GM21367 (cell line): ENCODE measurements around the gene CPEB1.
"Not testable (repeated sequence)": the region's sequence is repeated elsewhere in the genome, so short reads cannot be mapped to it uniquely, and the experiment has no call there.

Experiments
- ATAC-seq: cut with Tn5 transposase; IDR thresholded peaks from one replicate; pipeline ENCODE4 v1.9.1; 2021; ENCODE audit not compliant: unreplicated experiment

Gene CPEB1

DNA sequence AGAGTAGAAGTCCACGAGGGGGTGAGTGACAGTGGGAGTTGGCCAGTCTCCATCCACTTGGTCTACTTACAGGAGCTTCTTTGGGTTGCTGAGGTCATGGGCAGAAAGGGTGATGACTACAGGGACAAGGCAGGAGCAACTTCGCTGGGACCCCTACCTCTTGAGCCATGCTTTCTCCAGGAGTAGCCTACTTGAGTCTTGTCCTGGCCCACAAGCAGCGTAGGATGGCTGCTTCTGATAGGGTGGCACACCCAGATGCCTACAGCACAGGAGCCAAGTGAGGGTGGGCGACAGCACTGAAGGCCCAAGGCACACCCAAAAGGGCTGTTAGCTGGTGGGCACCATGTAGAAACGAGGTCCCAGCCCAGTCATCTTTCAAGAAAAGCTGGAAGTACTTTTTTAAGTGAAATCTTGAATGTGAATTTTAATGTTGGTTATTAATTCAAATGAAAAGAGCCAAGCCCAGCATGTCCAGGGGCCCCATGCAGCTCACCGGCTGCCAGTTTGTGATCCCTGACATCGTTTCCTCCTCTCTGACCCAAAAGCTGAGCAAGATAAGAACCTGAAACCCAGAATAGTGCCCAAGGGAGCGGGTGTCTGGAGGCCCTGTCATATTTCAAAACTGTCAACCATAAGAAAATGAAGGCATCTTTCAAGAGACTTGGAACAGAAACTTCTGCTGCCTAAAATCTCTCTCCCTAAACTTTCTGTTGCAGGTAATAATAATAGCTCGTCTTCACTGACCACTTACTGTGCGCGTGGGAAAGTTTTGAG is 2.2 kb upstream of the CPEB1 start:
- ATAC-seq, result no peak

DNA sequence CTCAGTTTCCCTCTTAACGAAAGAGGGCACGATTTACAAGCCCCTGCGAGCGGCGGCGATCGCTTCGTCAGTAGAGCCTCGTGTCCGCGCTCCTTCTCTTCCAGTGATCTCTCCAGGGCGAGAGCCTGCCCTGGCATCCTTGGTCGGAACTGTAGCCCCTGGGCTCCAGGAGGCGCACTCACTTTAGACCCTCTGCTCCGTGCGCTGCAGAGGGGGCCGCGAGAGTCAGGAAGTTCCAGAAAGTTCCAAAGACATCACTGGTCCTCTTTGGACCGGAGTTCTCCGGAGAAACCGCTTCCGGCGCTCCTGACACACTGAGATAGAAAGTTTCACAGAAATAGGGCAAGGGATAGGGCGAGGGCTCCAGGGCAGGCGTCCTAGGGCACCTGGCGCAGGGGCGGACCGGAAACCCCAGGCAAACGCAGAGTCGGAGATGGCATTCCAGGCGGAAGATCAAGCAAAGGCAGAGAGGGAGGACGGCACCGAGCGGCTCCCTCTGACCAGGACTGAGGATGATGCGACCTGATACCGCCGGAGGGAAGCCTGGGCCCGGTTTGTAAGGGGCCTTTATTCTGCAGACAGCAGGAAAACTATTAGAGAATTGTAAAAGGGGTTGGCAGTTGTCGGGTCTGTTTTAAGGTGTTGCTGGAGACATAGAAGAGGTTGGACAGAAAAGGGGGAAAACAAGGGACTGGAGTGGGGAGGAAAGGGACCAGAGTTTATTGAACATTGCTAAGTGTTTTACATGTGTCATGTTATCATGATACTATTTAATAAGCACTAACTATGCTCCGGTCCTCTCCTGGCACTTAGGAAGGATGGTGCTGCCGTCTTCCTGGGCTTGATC is 1.3 kb upstream of the CPEB1 start:
- no peak for ATAC-seq

- no peak for ATAC-seq
These were observed 683 bp upstream of the CPEB1 start for GRCh38 chr15:82647835-82648256.

- no peak for ATAC-seq
These were observed 716 bp downstream of the CPEB1 start for GRCh38 chr15:82646250-82647044.

DNA sequence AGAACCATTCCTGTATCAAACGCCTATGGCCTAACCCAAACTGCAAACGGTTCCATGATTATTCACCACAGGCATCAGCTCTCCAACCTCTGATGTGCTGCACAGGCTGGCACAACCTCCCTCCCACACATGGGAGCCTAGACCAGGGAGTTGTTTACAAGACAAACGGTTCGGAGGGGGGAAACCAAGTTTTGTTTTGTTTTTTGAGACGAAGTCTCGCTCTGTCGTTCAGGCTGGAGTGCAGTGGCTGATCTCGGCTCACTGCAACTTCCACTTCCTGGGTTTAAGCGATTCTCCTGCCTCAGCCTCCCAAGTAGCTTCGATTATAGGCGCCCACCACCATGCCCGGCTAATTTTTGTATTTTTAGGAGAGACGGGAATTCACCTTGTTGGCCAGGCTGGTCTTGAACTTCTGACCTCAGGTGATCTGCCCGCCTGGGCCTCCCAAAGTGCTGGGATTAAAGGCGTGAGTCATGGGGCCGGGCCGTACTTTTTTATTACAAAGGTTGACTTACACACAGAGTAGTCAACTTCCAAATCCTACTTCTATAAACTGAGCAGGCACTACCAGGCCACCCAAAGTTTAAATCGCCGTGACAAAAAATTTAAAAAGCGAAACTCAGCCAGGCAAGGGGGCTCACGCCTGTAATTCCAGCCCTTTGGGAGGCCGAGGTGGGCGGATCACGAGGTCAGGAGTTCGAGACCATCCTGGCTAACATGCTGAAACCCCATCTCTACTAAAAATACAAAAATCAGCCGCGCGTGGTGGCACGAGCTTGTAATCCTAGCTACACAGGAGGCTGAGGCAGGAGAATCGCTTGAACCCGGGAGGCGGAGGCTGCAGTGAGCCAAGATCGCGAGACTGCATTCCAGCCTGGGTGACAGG is 2.0 kb downstream of the CPEB1 start:
- not testable (repeated sequence) for ATAC-seq

DNA sequence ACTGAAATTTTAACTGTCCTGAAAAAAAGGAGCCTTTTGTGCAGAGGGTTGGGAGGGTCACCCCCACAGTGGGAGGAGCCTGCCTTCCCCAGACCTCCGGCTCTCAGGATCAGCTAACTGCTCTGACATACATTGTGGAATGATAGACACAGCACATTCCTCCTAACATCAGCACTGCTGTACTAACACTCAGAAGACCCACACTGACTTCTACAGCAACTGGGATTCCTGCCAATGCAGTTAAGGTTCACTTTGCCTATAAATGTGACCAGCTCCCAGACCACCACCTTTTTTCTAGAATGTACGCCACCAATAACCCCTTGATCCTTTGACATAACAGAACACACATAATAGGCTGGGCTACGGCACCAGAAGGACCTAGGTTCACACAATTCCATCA is 3.2 kb downstream of the CPEB1 start:
- no peak for ATAC-seq

DNA sequence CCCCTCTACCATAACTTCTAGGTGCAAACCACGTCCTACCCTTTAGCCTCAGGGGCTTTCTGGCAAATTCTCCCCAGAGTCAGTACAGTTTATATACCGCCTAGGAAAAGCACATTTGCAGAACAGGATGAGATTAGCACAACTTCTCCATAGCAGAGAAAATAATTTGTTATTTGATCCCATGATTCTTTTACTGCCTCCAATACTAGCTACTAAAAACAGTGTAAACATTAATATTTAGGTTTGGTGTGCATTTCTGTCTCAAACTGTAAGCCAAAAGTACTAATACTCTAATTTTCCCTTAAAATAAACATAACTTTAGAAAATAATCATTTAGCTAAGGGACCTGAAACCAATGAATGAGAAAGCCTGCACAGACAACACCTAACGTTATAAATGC is 4.5 kb downstream of the CPEB1 start:
- no peak for ATAC-seq

DNA sequence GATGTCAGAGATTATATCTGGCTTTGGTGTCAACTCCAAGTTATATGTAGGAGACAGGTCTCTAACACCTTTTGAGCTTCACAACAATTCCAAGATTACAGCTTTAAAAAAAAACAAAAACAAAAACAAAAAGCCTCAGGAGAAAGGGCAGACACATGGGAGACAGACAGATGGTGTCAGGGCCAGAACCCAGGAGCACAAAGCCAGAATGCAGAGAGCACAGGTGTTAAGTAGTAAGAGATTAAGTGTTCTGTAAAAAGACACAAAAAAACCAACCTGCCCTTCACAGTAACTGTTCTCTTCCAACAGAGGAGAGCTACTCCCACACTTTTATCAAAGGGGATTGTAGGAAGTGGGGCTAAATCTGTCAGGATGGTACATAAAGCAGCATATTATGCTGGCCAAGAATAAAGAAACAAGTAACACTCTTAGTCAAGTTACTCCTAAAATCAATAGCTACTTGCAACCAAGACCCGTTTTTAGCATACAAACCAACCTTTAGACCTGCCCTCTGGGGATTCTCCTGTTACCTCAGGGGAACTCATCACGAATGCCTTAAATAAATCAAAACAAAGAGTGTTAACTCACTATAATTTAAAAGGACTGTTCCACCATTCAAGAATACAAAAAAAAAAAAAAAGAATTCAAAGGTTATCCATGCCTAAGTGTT is 5.9 kb downstream of the CPEB1 start:
- ATAC-seq, result no peak

DNA sequence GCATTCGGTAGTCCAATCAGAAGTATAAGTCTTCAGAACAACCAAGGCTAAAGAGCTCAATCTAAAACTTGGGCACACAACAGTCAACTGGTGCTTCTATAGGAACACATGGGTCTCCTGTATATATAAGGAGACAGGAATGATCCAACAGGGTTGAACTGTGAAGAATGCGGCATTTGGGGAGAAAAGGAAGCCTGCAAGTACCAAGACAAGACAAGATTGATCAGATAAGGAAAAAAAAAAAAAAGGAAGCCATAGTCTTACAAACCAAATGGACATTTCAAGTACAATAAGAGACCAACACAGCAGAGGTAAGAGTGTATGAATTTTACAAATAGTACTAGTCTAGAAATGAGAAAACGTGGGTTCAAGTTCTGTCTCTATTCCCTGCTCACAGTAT is 6.5 kb downstream of the CPEB1 start:
- ATAC-seq, result no peak

GRCh38 chr15:82635798-82636197 is 11.4 kb downstream of the CPEB1 start:
- no peak for ATAC-seq

- no peak for ATAC-seq
These were observed 17.1 kb downstream of the CPEB1 start for GRCh38 chr15:82630033-82630432.

DNA sequence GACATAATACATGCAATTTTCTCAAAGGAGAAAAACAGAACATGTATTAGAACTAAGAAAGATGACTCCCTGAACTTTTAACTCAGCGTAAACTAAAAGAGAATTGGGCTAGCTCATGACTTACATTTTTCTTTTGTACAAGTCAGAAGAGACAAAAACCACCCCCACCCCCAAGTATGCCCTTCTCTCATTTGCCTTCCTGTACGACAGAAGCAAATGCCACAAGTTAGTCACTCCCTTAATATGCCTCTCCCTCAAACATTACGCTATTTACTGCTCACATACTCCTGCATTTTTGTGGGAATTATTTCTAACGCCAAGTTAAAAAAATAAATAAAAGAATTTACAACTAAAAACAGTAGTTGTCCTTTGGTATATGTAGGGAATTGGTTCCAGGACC is 22.0 kb downstream of the CPEB1 start:
- ATAC-seq, result no peak

- ATAC-seq, result no peak
These were observed 22.7 kb downstream of the CPEB1 start for GRCh38 chr15:82624438-82624837.

DNA sequence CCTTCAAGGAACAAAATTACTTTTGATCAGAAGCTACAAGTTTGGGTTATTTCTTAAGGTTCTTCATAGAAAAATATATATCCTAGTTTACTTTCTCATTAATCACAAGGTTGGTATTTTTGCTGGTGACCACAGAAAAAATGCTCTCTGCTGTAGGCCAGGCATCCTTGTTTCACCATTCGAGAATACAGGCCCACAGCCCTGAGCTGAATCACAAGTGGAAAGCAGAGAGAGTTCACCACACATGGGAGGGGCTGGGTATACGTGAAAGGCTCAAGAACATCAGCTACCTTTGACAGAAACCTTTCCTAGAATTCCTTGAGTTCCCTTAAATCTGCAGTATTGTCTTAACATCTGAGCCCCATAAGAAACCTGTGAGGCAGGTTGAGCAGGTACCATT is 23.2 kb downstream of the CPEB1 start:
- no peak for ATAC-seq

DNA sequence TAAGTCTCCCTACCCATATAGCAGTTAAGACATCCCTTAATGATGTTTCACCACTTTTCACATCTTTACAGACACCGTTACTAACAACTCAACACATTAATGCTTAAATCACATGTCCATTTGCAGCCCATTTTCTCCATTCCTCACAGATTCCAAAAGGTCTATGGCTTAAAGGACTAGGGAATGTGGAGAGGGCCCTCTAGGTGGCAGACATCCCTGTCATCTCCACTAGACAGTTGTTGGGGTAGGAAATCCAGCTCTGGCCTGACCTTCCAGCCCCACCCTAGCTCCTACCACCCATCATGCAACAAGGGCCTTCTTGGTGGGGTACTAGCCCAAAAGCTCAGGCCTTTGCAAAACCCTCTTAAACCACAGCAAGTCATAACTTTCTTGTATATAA is 25.2 kb downstream of the CPEB1 start:
- no peak for ATAC-seq

- ATAC-seq, result no peak
These were observed 33.4 kb downstream of the CPEB1 start for GRCh38 chr15:82613747-82614146.

DNA sequence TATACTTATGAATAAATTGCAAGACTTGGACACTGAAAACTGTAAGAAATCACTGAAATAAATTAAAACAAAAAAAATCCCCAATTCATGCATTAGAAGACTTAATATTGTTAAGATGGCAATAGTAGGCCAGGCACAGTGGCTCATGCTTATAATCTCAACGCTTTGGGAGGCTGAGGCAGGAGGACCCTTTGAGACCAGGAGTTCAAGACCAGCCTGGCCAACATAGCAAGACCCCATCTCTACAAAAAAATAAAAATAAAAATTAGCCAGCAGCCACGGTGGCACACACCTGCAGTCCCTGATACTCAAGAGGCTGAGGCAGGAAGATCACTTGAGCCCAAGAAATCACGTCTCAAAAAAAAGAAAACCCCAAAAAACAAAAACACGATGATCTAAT is 35.8 kb downstream of the CPEB1 start:
- no peak for ATAC-seq

DNA sequence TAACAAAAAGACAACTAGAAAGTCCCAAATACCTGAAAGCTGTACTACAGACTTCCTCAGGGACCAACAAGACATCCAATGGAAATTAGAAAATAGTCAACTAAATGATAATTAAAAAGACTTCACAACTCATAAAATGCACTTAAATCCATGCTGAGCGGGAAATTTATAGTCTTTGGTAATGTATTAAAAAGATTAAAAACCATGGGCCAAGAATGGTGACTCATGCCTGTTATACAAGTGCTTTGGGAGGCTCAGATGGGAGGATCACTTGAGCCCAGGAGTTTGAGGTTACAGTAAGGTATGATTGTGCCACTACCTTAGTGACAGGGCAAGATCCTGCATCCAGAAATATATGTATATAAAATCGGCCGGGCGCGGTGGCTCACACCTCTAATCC is 45.0 kb downstream of the CPEB1 start:
- no peak for ATAC-seq

- no peak for ATAC-seq
These were observed 47.3 kb downstream of the CPEB1 start for GRCh38 chr15:82599862-82600261.

DNA sequence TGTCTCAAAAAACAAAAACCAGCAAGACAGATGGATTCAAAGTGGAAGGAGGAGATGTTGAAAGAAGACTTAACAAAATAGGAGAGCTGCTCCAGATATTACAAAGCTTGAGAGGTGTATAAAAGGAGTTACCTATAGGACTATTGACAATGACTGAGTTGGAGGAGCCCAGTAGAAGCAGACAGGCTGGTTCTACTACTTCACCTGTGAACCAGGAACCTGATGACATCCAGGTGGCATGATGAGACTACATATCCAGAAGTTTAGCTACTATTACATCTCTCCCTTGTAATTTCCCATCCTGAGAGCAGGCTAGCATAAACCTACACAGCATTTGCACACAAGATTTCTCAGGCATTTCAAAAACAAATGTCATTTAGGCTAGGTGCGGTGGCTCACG is 49.3 kb downstream of the CPEB1 start:
- ATAC-seq, result no peak
